H9 (cell line): ENCODE results near the gene LPAR2. TPM values are rescaled to one million over a fixed set of nuclear protein-coding genes. Genes with fewer than 3 reads are reported as not detected.

Experiments
- DNase-seq: peaks from one replicate; pipeline ENCODE4 v3.0.0-alpha.2; 2017
- H2AFZ ChIP-seq: one replicate; pipeline ENCODE4 v1.6.1; 2013; ENCODE audit warnings: mild to moderate bottlenecking, low read length, control low read depth, moderate library complexity
- H2AK5ac ChIP-seq: 2 replicates; pipeline ENCODE4 v1.6.1; 2013; ENCODE audit warnings: low read length, control low read depth, mixed read lengths; ENCODE audit not compliant: insufficient read length
- H2BK120ac ChIP-seq: one replicate; pipeline ENCODE4 v1.6.1; 2013; ENCODE audit warnings: low read depth, mild to moderate bottlenecking, low read length, control low read depth, inconsistent platforms; ENCODE audit not compliant: poor library complexity, severe bottlenecking
- H2BK12ac ChIP-seq: 2 replicates; pipeline ENCODE4 v1.6.1; 2013; ENCODE audit warnings: low read length, control low read depth, mixed read lengths, low read depth; ENCODE audit not compliant: insufficient read length
- H2BK15ac ChIP-seq: 2 replicates; pipeline ENCODE4 v1.6.1; 2013; ENCODE audit warnings: low read depth, low read length, control low read depth
- H2BK20ac ChIP-seq: one replicate; pipeline ENCODE4 v1.6.1; 2013; ENCODE audit warnings: low read depth, mild to moderate bottlenecking, low read length, control low read depth, inconsistent platforms; ENCODE audit not compliant: poor library complexity, severe bottlenecking
- H2BK5ac ChIP-seq: 2 replicates; pipeline ENCODE4 v1.6.1; 2013; ENCODE audit warnings: low read length, control low read depth, mixed read lengths; ENCODE audit not compliant: insufficient read length
- H3K14ac ChIP-seq: 2 replicates; pipeline ENCODE4 v1.6.1; 2013; ENCODE audit warnings: low read length, control low read depth; ENCODE audit not compliant: insufficient read depth
- H3K18ac ChIP-seq: 2 replicates; pipeline ENCODE4 v1.6.1; 2013; ENCODE audit warnings: low read depth, mild to moderate bottlenecking, mixed read lengths, low read length, control low read depth; ENCODE audit not compliant: insufficient read length
- H3K23ac ChIP-seq: 2 replicates; pipeline ENCODE4 v1.6.1; 2013; ENCODE audit warnings: low read length, control low read depth, mixed read lengths, low read depth; ENCODE audit not compliant: insufficient read length
- H3K23me2 ChIP-seq: 2 replicates; pipeline ENCODE4 v1.6.1; 2013; ENCODE audit warnings: low read depth, mild to moderate bottlenecking, mixed read lengths, low read length, control low read depth; ENCODE audit not compliant: insufficient read length, poor library complexity, severe bottlenecking
- H3K27ac ChIP-seq: 2 replicates; pipeline ENCODE4 v1.5.1; 2013; ENCODE audit warnings: low read length, control low read depth, mixed read lengths, low read depth; ENCODE audit not compliant: insufficient read length
- H3K27me3 ChIP-seq: 2 replicates; pipeline ENCODE4 v1.6.1; 2013; ENCODE audit warnings: low read length, control low read depth, inconsistent platforms; ENCODE audit not compliant: insufficient read depth
- H3K4ac ChIP-seq: 2 replicates; pipeline ENCODE4 v1.6.1; 2013; ENCODE audit warnings: low read depth, mild to moderate bottlenecking, control low read depth, inconsistent platforms, low read length, moderate library complexity
- H3K4me1 ChIP-seq: 2 replicates; pipeline ENCODE4 v1.6.1; 2013; ENCODE audit warnings: low read length, control low read depth, inconsistent platforms; ENCODE audit not compliant: insufficient read depth
- H3K4me2 ChIP-seq: 2 replicates; pipeline ENCODE4 v1.6.1; 2013; ENCODE audit warnings: low read length, control low read depth, mixed read lengths; ENCODE audit not compliant: insufficient read length, insufficient read depth
- H3K56ac ChIP-seq: 2 replicates; pipeline ENCODE4 v1.6.1; 2013; ENCODE audit warnings: low read depth, mild to moderate bottlenecking, mixed read lengths, low read length, control low read depth; ENCODE audit not compliant: insufficient read length
- H3K79me1 ChIP-seq: 2 replicates; pipeline ENCODE4 v1.6.1; 2013; ENCODE audit warnings: low read depth, mild to moderate bottlenecking, moderate library complexity, low read length, control low read depth, inconsistent platforms; ENCODE audit not compliant: insufficient read depth, poor library complexity, severe bottlenecking
- H3K79me2 ChIP-seq: 2 replicates; pipeline ENCODE4 v1.6.1; 2013; ENCODE audit warnings: low read length, control low read depth, inconsistent platforms; ENCODE audit not compliant: insufficient read depth
- H3K9ac ChIP-seq: 2 replicates; pipeline ENCODE4 v1.6.1; 2013; ENCODE audit warnings: low read length, control low read depth, mixed read lengths; ENCODE audit not compliant: insufficient read length; ENCODE audit errors: extremely low read depth
- H3K9me3 ChIP-seq: one replicate; pipeline ENCODE4 v1.6.1; 2013; ENCODE audit warnings: low read depth, low read length, inconsistent platforms; ENCODE audit not compliant: control insufficient read depth
- H3T11ph ChIP-seq: one replicate; pipeline ENCODE4 v1.6.1; 2013; ENCODE audit warnings: mild to moderate bottlenecking, low read length, control low read depth, inconsistent platforms
- H4K20me1 ChIP-seq: one replicate; pipeline ENCODE4 v1.6.1; 2013; ENCODE audit not compliant: control insufficient read depth, insufficient read length, insufficient read depth
- H4K5ac ChIP-seq: 2 replicates; pipeline ENCODE4 v1.6.1; 2013; ENCODE audit warnings: low read depth, mild to moderate bottlenecking, mixed read lengths, low read length, control low read depth; ENCODE audit not compliant: insufficient read length
- H4K8ac ChIP-seq: replicated peaks from 2 replicates; pipeline ENCODE4 v1.6.1; 2013; ENCODE audit warnings: low read length, control low read depth, mixed read lengths, low read depth; ENCODE audit not compliant: insufficient read length
- H4K91ac ChIP-seq: 2 replicates; pipeline ENCODE4 v1.6.1; 2013; ENCODE audit warnings: low read depth, mild to moderate bottlenecking, moderate library complexity, mixed read lengths, low read length, control low read depth; ENCODE audit not compliant: insufficient read length
- H3K27ac Mint-ChIP-seq, 3 experiments: 2 replicates in 2 of 3; 3 replicates in 1 of 3; pipeline ENCODE4 v1.8.0; 2020 to 2021; ENCODE audit warnings: mixed read lengths in 3 of 3, mild to moderate bottlenecking in 1 of 3, moderate library complexity in 1 of 3
- H3K27me3 Mint-ChIP-seq: 2 replicates; pipeline ENCODE4 v1.8.0; 2021; ENCODE audit warnings: low read depth, mild to moderate bottlenecking, moderate library complexity, mixed read lengths
- H3K36me3 Mint-ChIP-seq, 3 experiments: 2 replicates in 2 of 3; 3 replicates in 1 of 3; pipeline ENCODE4 v1.8.0; 2020 to 2021; ENCODE audit warnings: low read depth in 3 of 3, mixed read lengths in 3 of 3; ENCODE audit not compliant: insufficient read depth in 1 of 3
- H3K4me1 Mint-ChIP-seq, 2 experiments: 2 replicates each; pipeline ENCODE4 v1.8.0; 2020; ENCODE audit warnings: mixed read lengths in 2 of 2
- H3K4me3 Mint-ChIP-seq, 2 experiments: 2 replicates in 1 of 2; 3 replicates in 1 of 2; pipeline ENCODE4 v1.8.0; 2020 to 2021; ENCODE audit warnings: mild to moderate bottlenecking in 2 of 2, mixed read lengths in 2 of 2, moderate library complexity in 1 of 2
- H3K9me3 Mint-ChIP-seq, 2 experiments: 2 replicates in 1 of 2; 3 replicates in 1 of 2; pipeline ENCODE4 v1.8.0; 2020; ENCODE audit warnings: mild to moderate bottlenecking in 2 of 2, mixed read lengths in 2 of 2, moderate library complexity in 1 of 2
- WGBS: extraction: QIAGEN DNeasy Blood & Tissue Kit; methylation state at CpG from one replicate; pipeline ENCODE4 v1.1.7; 2013; ENCODE audit warnings: missing lambda C conversion rate, low lambda C conversion rate, mixed read lengths; ENCODE audit not compliant: insufficient read length; ENCODE audit errors: extremely low coverage; 5-methylcytosine and 5-hydroxymethylcytosine counted together
- total RNA-seq: library from RNA; stranded (reverse); gene quantifications from 2 replicates; pipeline ENCODE4 v1.2.1, GENCODE V29; 2021
- TF ChIP-seq, protein P1 (sequence below): fragments of 200-600 bp; sonication (generic); conservative IDR thresholded peaks from 3 replicates; pipeline ENCODE4 v1.8.0; 2021; ENCODE audit warnings: antibody characterized with exemption, mild to moderate bottlenecking

The LPAR2 gene
- total RNA-seq, 1 experiment from 2014 or later, result 51.8 TPM

DNA sequence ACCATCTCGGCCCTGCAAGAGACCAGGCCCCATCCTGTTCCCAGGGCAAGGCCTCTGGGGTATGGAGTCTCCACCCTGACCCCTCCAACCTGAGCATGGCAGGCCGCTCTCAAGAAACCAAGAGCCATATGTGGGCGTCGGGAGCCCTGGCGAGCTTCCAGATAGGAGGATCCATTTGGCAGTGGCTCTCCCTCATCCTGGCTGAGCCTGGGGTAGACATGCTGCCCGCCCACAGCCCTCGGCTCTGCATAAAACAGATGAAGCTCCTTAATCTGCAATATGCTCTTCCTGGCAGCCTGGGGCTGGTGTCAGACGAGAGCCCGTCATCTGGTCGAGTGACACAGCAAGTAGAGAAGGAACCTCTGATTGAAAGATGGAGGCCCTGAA lies 29.4 kb upstream of the LPAR2 start:
- H2BK12ac ChIP-seq, result no peak overlapping the region
- Mint-ChIP-seq H3K36me3 (peaks cover 48 to 81% (median 80%) of the 10 kb centered on the region in 3 experiments), H3K27me3 (no peaks in the 10 kb centered on the region), H3K27ac (no peak overlapping the region), H3K9me3 (no peaks in the 10 kb centered on the region), H3K4me1 (peaks cover 14 to 15% of the 10 kb centered on the region in 2 experiments), H3K4me3 (no peak overlapping the region)
- H3K4me2 ChIP-seq, result no peak overlapping the region
- no peaks in the 10 kb centered on the region for H3K9me3 ChIP-seq
- H3K56ac ChIP-seq, result no peak overlapping the region
- no peaks in the 10 kb centered on the region for H3K27me3 ChIP-seq
- H3K14ac ChIP-seq, result no peak overlapping the region
- H3K23me2 ChIP-seq, result no peaks in the 10 kb centered on the region
- no peak overlapping the region for H3K27ac ChIP-seq
- no peak overlapping the region for H4K5ac ChIP-seq
- H3K18ac ChIP-seq, result no peak overlapping the region
- TF ChIP-seq, protein P1, sequence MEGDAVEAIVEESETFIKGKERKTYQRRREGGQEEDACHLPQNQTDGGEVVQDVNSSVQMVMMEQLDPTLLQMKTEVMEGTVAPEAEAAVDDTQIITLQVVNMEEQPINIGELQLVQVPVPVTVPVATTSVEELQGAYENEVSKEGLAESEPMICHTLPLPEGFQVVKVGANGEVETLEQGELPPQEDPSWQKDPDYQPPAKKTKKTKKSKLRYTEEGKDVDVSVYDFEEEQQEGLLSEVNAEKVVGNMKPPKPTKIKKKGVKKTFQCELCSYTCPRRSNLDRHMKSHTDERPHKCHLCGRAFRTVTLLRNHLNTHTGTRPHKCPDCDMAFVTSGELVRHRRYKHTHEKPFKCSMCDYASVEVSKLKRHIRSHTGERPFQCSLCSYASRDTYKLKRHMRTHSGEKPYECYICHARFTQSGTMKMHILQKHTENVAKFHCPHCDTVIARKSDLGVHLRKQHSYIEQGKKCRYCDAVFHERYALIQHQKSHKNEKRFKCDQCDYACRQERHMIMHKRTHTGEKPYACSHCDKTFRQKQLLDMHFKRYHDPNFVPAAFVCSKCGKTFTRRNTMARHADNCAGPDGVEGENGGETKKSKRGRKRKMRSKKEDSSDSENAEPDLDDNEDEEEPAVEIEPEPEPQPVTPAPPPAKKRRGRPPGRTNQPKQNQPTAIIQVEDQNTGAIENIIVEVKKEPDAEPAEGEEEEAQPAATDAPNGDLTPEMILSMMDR, result no peak
- no peak overlapping the region for H2AK5ac ChIP-seq
- peaks cover 11% of the 10 kb centered on the region; the same call in 1 of the 2 replicates for H3K79me2 ChIP-seq
- peaks cover 5% of the 10 kb centered on the region for H3K79me1 ChIP-seq
- H2BK20ac ChIP-seq, result no peak overlapping the region
- no peak overlapping the region for H2BK5ac ChIP-seq
- H3K4ac ChIP-seq, result no peak overlapping the region
- no peak overlapping the region for H2BK15ac ChIP-seq
- H3K4me1 ChIP-seq, result peaks cover 3% of the 10 kb centered on the region; the same call in 1 of the 2 replicates
- no peak overlapping the region for H2AFZ ChIP-seq
- H4K91ac ChIP-seq, result no peak overlapping the region
- no CpG with 5 or more reads among the region's 10 CpGs for WGBS
- no peak overlapping the region for H3K9ac ChIP-seq
- H3T11ph ChIP-seq, result no peak overlapping the region
- no peak overlapping the region for H2BK120ac ChIP-seq
- H4K8ac ChIP-seq, result no peak overlapping the region
- DNase-seq, result no peak
- H3K23ac ChIP-seq, result no peak overlapping the region
- no peaks in the 10 kb centered on the region for H4K20me1 ChIP-seq
